ENCODE results near the gene BANF2.

The BANF2 gene

DNA sequence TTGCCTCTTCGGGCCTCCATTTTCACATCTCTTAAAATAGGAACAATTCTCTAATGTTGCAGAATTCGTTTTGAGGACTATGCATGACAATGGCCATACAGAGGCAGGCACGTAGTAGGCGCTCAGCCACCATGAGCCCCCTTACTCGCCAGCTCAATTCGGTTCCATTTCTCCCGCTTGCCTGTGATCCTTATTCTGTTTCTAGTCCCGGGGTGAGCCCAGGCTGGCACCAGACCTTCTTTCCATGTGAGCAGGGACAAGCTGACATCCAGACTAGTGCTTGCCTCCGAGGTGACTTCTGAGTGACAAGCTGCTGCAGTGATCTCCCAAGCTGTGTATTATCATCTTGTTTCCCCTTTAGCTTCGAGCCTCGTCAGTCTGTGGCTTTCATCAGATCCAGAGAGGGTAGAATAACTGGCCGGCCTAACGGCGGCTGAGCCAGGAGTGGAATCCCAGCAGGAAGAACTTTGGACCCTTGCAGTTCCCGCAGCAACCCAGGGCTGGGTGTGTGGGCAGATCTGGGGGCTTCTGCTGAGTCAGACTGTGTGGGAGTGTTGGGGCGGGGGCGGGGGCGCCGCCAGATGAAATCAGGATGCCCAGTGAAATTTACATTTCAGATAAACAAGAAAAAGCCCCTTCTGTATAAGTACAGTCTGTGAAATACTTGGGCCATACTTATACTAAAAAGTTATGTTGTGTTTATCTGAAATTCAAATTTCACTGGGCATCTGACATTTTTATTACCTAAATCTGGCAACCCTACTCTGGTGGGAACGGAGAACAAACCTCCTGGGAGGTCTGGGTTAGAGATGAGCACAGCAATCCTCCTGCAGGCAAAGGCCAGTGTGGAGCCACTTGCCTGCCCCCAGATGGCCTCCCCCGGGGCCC, 10.9 kb downstream of the BANF2 start:
- no peak for DNase-seq

DNA sequence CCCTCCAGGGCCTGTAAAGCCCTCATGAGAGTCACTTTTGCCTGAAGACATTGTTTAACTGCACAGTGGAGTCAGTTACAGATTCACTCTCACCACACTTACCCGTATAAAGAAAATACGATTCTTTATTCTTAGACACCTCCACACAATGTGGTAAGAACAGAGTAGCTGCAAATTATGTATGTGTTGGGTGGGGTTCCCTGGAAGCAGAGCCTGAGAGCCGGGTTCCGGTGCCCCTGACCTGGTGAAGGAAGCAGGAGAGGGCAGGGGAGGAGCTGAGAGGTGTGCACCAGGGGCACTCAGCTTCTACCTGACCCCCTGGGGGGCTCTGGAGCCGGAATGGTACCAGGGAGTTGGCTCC, 11.5 kb downstream of the BANF2 start:
- DNase-seq = no peak

DNA sequence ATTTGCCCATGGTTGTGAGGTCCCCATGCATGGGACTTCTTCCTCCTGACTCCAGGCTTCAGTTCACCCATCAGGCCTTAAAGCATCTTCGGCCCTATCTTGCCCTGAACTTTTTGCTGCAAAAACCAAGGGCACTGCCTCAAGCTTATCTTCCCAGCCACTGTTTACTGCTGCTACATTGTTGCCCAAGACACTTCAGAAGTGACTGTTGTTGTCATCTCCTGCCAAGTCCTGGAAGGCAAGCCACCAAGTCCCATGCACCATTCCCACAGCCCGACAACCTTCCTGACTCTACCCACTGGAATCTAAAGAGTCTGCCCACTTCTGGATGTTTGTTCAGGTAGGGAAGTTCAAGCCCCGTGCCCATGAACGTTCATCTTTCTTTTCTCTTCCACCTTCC, 12.4 kb downstream of the BANF2 start:
- no peak for DNase-seq

DNA sequence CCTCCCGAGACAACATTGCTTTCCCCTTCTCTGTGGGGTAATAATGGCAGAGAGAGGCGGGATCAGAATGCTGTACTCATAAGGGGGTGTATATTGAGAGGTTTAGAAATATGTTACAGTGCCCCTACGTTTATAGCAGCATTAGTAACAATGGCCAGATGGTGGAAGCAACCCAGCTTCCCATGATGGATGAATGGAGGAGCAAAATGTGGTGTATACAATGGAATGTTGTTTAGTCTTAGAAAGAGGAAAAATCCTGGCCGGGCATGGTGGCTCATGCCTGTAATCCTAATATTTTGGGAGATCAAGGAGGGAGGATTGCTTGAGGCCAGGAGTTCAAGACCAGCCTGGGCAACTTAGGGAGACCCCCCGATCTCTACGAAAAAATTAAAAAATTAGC, 12.9 kb downstream of the BANF2 start:
- DNase-seq = no peak

DNA sequence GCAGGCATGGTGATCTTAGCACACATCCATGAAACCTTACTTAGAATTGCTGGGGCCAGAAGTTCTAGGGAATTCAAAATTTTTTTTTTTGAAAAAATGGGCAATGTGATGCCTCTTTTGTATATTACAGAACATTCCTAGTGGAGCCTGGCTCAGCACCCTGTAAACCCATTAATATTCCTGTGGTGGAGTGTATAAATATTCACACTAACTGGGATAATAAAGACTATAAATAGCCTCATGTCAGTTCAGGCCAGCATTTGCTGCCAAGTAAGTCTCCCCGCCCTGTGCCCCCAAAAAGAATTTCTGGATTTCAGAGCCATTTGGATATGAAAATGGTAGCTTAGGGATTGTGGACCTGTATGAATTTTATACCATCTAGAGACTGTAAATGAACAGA, 14.8 kb downstream of the BANF2 start:
- DNase-seq = no peak

DNA sequence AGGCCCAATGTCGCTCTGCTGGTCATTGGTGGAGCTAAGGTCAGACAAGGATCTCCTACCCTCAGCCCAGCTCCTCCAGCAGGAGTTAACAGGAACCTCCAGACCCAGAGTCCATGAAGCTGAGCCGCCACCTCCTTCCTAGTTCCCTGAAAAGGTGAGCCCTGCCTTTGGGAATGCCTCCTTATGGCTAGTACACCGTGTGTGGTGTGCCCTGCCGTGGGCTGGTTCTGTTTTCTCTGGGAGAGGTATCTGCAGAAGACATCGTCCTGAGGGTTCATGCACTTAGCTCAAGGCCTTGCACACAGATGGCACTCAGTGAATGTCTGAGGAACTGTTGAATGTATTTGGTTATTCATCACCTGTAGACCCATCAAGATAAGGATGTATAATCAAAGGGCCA, 15.3 kb downstream of the BANF2 start:
- no peak for DNase-seq

DNA sequence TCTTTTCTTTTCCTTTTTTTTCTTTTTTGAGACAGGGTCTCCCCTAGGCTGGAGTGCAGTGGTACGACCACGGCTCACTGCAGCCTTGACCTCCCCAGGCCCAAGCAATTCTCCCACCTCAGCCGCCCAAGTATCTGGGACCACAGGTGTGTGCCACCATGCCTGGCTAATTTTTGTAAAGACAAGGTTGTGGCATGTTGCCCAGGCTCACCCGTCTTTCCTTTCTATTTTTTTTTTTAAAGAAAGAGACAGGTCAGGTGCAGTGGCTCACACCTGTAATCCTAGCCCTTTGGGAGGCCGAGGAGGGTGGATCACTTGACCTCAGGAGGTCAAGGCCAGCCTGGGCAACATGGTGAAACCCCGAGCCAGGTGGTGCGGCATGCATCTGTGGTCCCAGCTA, 16.6 kb downstream of the BANF2 start:
- DNase-seq = no peak

DNA sequence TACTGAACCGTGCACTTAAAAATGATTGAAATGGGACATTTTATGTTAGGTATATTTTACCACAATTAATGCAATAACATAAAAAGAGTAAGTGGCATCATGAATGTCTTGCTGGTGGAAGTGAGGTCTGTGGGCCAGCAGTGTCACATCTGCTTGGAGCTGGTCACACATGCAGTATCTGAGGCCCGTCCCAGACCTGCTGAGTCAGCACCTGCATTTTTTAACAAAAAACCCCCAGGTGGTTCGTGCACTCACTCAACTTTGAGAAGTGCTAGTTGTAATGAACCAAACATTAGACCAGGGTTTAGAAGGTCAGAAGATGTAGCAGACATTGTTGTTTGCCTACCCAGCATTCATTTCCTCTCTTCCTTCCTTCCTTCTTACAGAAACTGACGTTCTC, 21.0 kb downstream of the BANF2 start:
- no peak for DNase-seq

DNA sequence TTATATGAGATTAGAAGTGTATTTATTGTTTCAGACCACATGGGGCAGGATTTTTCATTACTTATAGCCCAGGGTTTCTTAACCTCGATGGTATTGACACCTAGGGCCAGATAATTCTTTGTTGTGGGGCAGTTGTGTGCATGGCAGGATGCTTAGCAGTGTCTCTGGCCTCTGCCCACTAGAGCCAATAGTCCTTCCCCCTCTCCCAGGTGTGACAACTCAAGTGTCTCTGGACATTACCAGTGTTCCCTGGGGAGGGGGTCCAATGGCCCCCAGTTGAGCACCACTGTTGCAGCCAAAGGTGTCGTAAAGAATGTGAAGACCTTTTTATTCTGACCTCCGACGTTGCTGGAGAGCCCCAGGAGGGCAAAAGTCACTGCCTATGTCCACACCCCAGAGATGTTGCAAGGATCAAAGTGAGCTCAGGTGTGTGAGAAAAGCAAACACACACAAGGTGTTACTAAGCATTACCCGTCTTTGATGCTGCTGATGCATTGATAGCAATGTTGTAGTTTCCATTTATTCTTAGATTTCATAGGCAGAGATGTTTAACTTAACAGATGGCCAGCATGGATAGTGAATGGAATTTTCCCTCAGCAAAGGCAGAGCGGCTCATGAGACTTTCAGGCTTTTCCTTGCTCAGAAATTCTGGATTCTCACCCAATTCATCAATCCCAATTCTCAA, 22.2 kb downstream of the BANF2 start:
- no peak for DNase-seq

DNA sequence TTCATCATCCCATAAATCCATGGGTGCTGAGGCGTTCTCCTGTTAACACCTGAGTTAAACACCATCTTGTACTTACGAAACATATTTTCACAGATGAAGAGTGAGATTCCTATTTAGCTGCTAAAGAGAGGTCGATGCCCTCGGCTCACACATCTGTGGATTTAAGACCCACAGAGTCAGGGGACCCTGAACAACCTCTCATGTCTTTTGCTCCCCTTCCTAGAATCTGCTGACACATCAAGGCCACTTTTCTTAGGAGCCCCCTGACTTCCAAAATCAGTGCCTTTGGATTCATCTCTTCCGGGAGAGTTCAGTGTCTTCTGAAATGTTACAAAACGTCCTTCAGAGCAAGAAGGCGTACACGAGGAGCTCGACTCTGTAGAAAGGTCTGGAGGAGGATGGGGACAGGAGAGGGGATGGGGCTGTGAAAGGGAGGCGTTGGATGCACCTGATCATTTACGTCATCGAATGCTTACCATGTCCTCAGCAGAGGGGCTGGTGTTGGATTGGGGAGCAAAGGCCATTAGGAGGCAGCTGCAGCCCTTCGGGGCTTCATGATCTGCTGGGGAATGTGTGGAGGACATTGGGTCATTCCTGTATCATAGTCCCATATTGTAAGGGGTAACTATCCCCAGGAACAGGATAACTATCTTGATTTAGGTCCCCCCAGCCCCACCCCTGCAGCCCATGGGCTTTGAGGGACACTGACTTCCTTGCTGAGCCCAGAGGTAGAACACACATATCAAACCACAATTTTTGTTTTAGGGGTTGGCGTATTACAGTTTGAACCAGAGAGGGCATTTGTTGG, 22.9 kb downstream of the BANF2 start:
- no peak for DNase-seq

DNA sequence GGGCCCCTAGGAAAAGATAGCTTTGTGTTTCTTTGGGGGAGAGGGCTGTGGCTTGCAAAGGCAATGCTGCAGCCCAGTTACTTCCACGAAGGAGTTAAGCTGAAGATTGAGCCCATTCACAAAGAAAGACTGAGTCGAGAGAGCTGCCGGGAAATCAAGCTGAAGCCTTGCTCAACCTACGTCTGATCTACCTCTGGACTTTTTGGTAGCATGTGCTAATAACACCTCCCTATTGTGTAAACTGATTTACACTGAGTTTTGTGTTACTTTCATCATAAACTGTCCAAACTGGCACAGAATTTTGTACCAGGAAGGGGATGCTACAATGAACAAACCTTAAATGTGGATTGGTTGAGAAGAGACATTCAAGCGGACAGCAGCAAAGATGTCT, 23.5 kb downstream of the BANF2 start:
- no peak for DNase-seq

DNA sequence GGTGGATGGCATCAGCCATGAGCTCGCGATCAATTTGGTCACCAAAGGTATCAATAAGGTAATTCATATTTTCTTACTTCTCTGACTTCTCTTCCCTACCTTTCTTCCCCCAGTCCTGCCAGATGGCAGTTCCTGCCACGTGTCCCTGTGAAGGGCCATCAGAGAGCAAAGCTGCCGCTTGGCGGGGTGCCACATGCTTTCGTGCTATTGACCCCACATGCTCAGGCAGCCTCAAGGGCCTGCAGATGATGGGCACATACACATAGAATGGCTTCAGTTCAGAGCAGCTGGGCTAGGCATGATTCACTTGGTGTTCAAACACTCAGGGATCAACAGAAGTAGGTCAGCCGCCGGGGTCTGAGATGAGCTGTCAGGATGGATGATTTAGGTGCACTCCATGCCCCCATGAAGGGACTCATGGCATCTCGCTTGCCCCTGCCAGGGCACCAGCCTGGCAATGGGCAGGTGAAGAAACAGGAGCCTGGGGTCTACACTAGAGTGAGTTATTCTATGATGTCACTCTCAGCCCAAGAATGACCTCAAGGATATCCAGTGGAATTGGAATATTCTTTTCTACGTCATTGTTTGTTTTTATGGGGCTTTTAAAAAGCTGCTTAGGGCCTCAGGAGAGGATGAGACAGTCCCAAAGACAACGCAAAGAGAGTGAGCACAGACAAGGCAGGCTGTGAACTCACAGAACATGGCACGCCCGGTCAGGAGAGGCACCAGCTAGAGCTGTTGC, 25.5 kb downstream of the BANF2 start:
- DNase-seq = peak; percentile 73 to 86

DNA sequence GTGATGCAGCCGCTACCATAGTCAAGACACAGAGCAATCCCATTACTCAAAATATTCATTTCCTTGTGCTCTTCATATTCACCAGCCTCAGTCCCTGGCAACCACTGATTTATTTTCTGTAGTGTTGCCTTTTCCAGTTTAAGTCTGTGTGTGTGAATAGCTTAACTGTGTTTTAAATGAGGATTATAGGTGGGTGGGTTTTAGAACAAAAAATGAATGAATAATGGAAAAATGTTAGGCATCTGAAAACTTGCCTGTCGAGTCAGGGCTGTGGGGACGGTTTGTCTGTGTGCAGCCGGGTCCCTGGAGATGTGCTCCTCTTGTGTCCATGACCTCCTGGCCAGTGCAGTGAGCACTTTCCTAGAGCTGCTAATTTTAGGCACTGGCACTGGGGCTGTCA, 27.1 kb downstream of the BANF2 start:
- DNase-seq = no peak

DNA sequence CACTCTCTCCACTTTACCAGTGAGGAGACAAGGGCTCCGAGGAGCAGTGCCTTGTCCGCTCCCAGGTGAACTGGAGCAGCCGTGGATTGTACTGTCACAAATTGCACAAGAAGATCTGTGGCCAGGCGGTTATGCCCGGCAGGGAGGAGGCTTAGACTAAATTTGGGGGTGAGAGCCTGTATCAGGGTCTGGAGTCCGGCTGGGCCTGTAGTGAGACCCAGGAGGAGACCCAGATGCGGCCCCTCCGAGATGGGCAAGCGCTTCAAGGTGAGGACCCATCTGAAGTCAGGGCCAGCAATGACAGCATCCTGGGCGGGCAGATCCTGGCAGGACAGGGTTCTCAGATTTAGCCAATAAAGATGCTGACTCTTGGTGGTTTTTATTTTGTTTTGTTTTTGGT, 27.6 kb downstream of the BANF2 start:
- DNase-seq = no peak

DNA sequence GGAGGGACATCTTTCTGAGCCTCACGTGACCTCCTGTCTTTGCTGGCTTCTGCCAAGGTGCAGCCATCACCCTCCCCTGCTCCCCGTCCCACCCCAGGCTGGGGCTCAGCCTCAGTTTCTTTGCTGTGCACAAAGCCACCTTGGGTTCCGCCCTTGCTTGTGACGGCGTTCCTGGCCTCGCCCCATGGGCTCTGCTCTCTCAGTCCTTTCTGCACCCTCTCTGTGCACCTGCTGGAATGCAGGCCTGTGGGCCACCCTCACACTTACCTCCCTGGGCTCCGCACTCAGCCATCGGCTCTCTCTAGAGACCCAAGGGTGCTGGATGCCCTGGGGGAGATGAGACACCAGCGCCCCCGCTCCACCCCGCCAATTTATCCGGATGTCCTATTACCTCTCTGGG, 28.3 kb downstream of the BANF2 start:
- DNase-seq = no peak

DNA sequence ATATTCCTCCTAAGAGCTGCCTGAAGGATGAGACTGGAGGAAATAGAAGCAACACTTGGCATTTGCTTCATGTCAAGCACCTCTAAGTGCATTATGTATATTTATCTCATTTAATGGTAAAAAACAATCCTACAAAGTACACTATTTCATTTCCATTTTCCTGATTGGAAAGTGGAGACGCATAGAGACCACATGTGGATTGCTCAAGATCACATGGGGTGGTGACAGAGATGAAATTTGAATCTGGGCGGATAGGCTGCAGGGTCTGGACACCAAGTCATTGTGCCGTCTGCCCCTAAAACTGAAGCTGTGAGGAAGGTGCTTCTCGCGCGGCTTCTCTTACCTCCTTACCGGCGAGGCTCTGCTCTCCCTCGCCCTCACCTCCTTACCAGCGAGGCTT, 30.3 kb downstream of the BANF2 start:
- DNase-seq = no peak

DNA sequence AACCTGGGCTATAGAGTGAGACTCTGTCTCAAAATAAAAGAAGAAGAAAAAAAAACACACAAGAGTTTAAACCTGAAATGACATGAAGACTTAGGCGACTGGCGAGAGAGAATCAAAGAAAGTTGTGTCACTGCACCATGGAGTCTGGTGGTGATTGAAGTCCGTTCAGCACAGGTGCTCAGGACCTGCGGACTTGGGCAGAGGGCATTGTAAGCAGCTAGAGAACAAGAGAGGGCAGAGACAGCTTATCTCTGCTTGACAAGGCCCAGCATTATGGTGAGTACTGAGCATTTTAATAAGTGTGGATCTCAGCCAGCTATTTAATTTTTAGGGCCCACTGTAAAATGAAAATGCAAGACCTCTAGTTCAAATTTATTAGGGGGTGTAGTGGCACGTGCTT, 31.5 kb downstream of the BANF2 start:
- DNase-seq = no peak

DNA sequence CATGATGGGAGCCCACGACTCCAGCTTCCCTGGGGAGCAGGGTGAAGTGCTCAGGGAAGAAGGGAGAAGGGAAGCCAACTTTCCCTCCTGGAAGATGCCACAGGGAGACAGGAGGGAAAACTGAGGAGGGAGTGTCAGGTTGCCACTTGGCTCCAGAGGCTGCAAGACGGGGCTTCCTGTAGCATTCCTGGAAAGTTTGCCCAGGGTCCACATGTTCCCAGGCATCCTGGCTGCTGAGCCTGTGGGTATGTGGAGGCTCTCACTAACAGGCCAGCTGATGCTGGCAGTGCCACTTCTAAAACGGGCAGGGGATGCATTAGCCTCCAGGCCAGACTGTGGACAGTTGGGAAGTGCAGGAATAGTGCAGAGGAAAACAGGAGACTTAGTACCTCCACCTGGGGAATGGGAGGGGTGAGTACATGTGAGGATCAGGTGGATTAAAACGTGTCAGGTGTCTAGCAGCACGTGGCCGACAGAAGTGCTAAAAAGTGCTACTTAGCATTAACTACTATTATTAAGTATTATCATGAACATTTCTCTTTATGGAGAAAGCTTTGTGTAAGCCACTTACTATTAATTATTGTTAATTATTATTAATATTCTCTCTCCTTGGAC, 33.2 kb downstream of the BANF2 start:
- DNase-seq = no peak

DNA sequence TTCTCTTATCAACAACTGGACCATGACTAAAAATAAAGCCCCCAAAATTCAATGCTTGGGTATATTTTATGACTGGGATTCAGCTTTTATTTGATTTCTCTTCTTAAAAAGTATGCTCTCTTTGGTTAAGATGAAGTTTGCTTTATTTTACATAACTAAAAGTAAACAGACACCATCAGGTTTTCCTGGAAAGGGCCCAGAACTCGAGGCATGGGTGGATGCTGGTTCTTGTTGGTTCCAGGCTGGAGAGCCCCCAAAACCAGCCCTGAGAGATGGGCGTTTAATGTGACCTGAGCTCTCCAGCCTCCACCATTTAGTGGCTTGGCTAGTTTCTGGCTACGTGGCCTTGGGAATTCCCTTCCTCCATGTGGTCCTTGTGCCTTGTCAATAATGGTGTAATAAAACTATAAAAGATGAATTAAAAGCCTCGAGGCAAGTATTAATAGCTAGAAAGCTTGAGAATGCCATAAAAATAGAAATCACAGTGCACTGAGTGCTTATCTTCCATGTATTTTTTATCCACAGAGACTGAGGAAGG, 34.1 kb downstream of the BANF2 start:
- DNase-seq = no peak

DNA sequence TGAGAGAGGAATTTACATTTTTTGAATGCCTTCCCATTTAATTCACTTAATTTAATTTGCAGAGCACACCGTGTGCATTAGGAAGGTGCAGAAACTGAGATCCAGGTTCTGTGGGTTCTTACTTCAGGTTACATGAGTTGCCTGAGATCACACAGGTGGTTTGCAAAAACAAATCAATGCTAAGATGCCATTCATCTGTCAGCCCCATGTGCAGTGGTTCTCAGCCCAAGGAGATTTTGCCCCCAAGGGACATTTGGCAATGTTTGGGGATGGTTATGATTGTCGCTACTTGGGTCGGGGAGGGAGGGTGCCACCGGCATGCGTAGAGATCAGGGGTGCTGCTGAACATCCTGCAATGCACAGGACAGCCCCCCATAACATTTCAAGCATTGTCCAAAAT, 34.6 kb downstream of the BANF2 start:
- DNase-seq = no peak

DNA sequence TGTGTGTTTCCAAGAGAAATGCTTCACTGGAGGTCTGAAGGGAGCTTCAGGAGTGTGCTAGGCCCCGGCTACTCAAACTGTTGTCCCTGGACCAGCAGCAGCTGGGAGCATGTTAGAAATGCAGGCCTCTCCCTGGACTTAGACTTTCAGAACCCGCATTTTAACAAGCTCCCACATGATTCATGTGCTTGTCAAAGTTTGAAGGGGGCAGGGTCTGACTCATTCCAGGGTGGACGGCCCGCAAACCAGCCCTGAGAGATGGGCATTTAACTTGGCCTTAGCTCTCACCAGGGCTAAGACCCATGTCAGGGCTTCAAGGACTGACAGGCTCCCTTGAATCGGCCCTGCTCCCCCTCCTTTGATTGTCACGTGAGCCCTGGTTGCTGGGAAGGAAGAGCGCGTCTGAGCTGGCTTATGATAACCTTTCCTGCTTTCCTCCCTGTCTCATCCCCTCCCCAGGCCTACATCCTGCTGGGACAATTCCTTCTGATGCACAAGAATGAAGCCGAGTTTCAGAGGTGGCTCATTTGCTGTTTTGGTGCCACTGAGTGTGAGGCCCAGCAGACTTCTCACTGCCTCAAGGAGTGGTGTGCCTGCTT, 35.5 kb downstream of the BANF2 start:
- DNase-seq = no peak

Data from NCI-H187 (cell line).